GM12865 (cell line): ENCODE data around the gene PRDM10.

ENCODE experiments used
- DNase-seq: peaks from one replicate; pipeline ENCODE4 v3.0.0; 2010; ENCODE audit warnings: low read depth
- H3K4me3 ChIP-seq: 2 replicates; pipeline ENCODE4 v1.5.1; 2011; ENCODE audit warnings: mild to moderate bottlenecking, low read depth, low read length, control low read depth
- TF ChIP-seq, protein P1 (sequence below): IDR thresholded peaks from 2 replicates; pipeline ENCODE4 v1.5.1; 2011; ENCODE audit warnings: low read length, control low read depth, low read depth, inconsistent platforms; ENCODE audit not compliant: insufficient read depth; ENCODE audit errors: missing control alignments

Gene PRDM10

DNA sequence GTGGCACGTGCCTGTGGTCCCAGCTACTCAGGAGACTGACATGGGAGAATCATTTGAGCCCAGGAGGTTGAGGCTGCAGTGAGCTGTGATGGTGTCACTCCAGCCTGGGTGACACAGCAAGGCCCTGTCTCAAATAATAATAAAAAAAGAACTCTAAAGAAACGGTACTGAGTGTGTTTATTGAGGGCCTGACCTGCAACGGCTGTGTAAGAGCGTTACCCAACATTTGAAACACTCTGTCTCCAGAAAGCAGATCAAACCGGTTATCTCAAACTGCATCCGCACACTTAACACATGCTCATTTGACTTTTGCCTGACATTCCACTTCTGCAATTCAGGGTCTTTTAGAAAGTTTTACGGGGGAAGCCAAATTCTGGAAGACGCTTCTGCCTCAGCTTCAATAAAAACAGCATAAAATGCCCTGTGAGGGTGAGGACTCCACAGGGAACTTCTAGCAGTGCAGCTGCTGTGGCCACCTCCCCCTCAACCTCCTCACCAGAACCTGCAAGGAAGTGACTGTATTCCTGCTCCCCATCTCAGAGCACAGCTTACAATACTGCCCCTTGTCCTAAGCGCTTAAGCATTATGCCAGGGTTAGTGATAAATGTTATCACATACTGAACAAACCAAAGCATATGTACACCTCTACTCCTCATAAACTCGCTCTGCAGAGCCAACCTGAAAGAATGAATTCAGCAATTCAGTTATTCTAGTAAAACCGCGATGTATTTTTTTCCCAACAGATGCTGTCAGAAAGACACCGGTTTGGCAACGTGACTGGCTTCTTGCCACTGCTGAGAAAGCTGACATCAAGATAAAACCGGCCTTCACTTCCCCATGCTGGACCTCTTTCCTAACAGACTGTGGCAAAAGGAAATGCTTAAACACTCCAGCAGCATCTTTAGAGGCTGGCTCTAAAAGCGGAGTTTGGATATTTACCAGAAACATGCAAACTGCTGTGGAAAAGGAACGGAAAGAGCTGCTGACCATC lies 52.2 kb downstream of the PRDM10 start:
- TF ChIP-seq, protein P1, sequence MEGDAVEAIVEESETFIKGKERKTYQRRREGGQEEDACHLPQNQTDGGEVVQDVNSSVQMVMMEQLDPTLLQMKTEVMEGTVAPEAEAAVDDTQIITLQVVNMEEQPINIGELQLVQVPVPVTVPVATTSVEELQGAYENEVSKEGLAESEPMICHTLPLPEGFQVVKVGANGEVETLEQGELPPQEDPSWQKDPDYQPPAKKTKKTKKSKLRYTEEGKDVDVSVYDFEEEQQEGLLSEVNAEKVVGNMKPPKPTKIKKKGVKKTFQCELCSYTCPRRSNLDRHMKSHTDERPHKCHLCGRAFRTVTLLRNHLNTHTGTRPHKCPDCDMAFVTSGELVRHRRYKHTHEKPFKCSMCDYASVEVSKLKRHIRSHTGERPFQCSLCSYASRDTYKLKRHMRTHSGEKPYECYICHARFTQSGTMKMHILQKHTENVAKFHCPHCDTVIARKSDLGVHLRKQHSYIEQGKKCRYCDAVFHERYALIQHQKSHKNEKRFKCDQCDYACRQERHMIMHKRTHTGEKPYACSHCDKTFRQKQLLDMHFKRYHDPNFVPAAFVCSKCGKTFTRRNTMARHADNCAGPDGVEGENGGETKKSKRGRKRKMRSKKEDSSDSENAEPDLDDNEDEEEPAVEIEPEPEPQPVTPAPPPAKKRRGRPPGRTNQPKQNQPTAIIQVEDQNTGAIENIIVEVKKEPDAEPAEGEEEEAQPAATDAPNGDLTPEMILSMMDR = no peak
- DNase-seq = no peak
- H3K4me3 ChIP-seq = no peak overlapping the region

GRCh38 chr11:129948926-129949466 lies 53.6 kb downstream of the PRDM10 start:
- TF ChIP-seq, protein P1 = no peak
- DNase-seq = no peak

GRCh38 chr11:129947474-129947873 lies 55.2 kb downstream of the PRDM10 start:
- no peak for DNase-seq
- TF ChIP-seq, protein P1 = no peak
- no peak overlapping the region for H3K4me3 ChIP-seq

More at GRCh38 chr11:129948926-129949466, 53.6 kb downstream of the PRDM10 start:
- no peak overlapping the region for H3K4me3 ChIP-seq

- TF ChIP-seq, protein P1 = no peak
These were observed 55.7 kb downstream of the PRDM10 start for GRCh38 chr11:129946965-129947364.

DNA sequence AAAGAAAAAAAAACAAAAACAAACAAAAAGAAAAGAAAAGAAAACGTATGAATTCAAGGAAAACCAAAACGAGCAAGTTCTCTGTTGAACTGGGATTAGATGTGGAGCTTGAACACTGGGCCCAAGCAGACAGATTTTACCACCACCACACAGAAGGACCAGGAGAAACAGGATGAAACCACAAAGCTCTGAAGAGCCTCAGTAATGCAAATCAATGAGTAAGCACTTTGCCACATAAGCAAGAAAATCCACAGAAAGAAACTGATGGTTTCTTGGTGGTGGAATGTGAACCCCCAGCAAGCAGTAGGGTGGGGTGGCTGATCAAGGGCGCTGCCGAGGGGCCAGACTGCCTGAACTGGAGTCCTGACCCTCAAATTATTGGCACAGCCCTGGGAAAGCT lies 56.4 kb downstream of the PRDM10 start:
- no peak overlapping the region for H3K4me3 ChIP-seq
- DNase-seq = no peak
- TF ChIP-seq, protein P1 = no peak

More at GRCh38 chr11:129946965-129947364, 55.7 kb downstream of the PRDM10 start:
- no peak for DNase-seq
- no peak overlapping the region for H3K4me3 ChIP-seq

DNA sequence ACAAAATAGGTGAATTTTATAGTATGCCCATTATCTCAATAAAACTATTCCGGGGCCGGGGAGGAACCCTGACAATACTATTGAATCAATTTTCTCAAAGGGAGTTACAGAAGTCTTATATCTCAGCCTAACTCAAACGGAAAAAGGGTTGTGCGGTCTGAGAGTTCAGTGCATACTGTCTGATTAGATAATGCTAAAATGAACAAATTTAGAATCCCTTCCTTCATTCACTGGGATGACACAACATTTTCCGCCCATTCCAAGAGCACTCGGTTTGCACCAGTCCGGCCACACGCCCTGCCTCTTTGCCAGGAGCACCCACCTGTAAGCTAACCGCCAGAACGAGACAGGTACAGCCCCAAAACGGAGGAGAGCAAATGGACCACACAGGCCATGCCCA lies 57.3 kb downstream of the PRDM10 start:
- TF ChIP-seq, protein P1 = no peak
- no peak overlapping the region for H3K4me3 ChIP-seq
- no peak for DNase-seq
